ENCODE measurements around the gene ANO4. TPM values are rescaled to one million over a fixed set of nuclear protein-coding genes. Genes with fewer than 3 reads are reported as not detected.
A peak's percentile ranks its signal among the peaks of the same experiment; 100 is the strongest.

The ANO4 gene
- total and polyA plus RNA-seq, 4 donors: 0.10 to 1.9 (median 0.86) TPM

DNA sequence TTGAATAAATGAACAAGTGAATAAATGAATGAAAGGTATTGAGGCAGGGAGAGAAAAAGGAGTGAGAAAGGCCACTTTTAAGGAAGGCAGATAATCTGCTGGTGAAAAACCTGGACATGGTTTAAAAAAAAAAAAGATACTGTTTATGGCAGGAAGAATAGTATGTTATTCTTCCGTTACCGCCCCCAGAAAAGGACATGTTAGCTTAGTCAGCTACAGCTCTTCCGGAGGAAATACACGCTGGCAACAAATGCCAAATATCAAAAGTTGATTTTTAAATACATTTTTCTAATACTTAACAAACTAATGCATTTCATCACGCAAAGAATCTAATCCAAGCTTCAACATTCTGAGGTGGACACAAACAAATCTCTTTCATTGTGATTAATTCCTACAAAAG, 372.3 kb downstream of the ANO4 start:
- TF ChIP-seq, protein P1, sequence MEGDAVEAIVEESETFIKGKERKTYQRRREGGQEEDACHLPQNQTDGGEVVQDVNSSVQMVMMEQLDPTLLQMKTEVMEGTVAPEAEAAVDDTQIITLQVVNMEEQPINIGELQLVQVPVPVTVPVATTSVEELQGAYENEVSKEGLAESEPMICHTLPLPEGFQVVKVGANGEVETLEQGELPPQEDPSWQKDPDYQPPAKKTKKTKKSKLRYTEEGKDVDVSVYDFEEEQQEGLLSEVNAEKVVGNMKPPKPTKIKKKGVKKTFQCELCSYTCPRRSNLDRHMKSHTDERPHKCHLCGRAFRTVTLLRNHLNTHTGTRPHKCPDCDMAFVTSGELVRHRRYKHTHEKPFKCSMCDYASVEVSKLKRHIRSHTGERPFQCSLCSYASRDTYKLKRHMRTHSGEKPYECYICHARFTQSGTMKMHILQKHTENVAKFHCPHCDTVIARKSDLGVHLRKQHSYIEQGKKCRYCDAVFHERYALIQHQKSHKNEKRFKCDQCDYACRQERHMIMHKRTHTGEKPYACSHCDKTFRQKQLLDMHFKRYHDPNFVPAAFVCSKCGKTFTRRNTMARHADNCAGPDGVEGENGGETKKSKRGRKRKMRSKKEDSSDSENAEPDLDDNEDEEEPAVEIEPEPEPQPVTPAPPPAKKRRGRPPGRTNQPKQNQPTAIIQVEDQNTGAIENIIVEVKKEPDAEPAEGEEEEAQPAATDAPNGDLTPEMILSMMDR (IDR thresholded peaks at IDR 0.05; ENCODE audit: control extremely low read depth, extremely low read depth): no peak
- Histone ChIP-seq H3K4me1 (ENCODE audit: control insufficient read depth in 5 of 5, insufficient read depth in 5 of 5, low read length in 5 of 5) (no peaks in the 10 kb centered on the region), H3K27ac (ENCODE audit: low read depth in 1 of 2, low read length in 1 of 2) (no peak overlapping the region), H3K36me3 (ENCODE audit: control insufficient read depth in 4 of 4, insufficient read depth in 4 of 4, low read length in 4 of 4) (no peaks in the 10 kb centered on the region), H3K9ac (ENCODE audit: insufficient read depth in 1 of 2, low read length in 2 of 2) (no peak overlapping the region), H3K4me3 (no peak overlapping the region), H3K27me3 (ENCODE audit: control insufficient read depth in 3 of 3, insufficient read depth in 3 of 3, low read length in 2 of 3) (no peaks in the 10 kb centered on the region), H3K9me3 (ENCODE audit: control insufficient read depth in 4 of 4, insufficient read depth in 3 of 4, low read length in 3 of 4) (peaks cover 0 to 1% (median 0%) of the 10 kb centered on the region in 4 donors)
- WGBS, 2 donors: 59 to 80% methylated on average over 5 of the region's 5 CpGs
- ATAC-seq (ENCODE audit: insufficient read depth, low FRiP score): no peak
- DNase-seq: no peak

DNA sequence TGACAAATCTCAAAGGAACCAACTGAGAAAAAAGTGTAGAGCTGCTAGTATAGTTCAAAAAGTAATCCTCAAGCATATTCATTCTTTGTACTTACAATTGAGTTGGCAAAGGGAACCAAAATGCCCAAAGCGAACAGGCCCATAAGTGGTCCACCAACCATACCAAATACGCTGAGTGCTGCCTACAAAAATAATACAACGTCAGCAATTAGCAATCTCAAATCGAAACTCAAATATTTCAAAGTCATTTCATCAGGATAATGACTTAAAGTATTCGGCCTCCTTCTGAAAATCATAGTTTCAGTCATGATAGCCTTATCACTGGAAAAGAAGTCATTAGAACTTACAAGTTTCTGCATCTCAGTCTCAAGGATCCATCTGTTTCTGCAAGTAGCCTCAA, 373.4 kb downstream of the ANO4 start:
- no peak overlapping the region for H3K27ac ChIP-seq (ENCODE audit: low read depth in 1 of 2, low read length in 1 of 2)
- no peaks in the 10 kb centered on the region for H3K4me1 ChIP-seq (ENCODE audit: control insufficient read depth in 5 of 5, insufficient read depth in 5 of 5, low read length in 5 of 5)
- 91 to 94% methylated on average over 5 of the region's 5 CpGs for WGBS, 2 donors
- DNase-seq (no peak), ATAC-seq (ENCODE audit: insufficient read depth, low FRiP score) (no peak)
- no peak overlapping the region for H3K4me3 ChIP-seq
- H3K27me3 ChIP-seq (ENCODE audit: control insufficient read depth in 3 of 3, insufficient read depth in 3 of 3, low read length in 2 of 3): no peaks in the 10 kb centered on the region
- no peaks in the 10 kb centered on the region for H3K36me3 ChIP-seq (ENCODE audit: control insufficient read depth in 4 of 4, insufficient read depth in 4 of 4, low read length in 4 of 4)
- peaks cover 0 to 1% (median 0%) of the 10 kb centered on the region in 4 donors for H3K9me3 ChIP-seq (ENCODE audit: control insufficient read depth in 4 of 4, insufficient read depth in 3 of 4, low read length in 3 of 4)
- TF ChIP-seq, protein P1 (IDR thresholded peaks at IDR 0.05; ENCODE audit: control extremely low read depth, extremely low read depth): no peak
- H3K9ac ChIP-seq (ENCODE audit: insufficient read depth in 1 of 2, low read length in 2 of 2): no peak overlapping the region

DNA sequence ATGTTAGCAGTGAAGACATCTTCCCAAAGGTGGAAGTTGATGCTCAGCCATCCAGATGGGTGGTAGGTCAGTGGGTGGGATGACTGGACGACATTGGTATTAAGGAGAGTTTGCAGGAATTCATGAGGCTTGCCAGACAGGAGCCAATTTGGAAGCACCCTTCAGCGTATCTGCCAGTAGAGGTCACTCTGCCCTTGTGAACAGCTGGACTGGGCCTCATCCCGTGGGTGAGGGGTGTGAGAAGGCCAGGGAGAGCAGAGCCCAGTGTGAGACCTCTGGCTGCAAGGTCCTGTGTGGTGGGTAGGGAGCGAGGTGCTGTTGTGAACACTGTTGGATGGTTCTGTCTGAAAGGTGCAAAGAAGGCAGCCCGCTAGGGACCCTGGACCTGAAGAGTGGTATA, 377.7 kb downstream of the ANO4 start:
- Histone ChIP-seq H3K27me3 (ENCODE audit: control insufficient read depth in 3 of 3, insufficient read depth in 3 of 3, low read length in 2 of 3) (no peaks in the 10 kb centered on the region), H3K27ac (ENCODE audit: low read depth in 1 of 2, low read length in 1 of 2) (no peak overlapping the region), H3K9ac (ENCODE audit: insufficient read depth in 1 of 2, low read length in 2 of 2) (no peak overlapping the region), H3K36me3 (ENCODE audit: control insufficient read depth in 4 of 4, insufficient read depth in 4 of 4, low read length in 4 of 4) (no peaks in the 10 kb centered on the region), H3K9me3 (ENCODE audit: control insufficient read depth in 4 of 4, insufficient read depth in 3 of 4, low read length in 3 of 4) (no peaks in the 10 kb centered on the region), H3K4me3 (no peak overlapping the region), H3K4me1 (ENCODE audit: control insufficient read depth in 5 of 5, insufficient read depth in 5 of 5, low read length in 5 of 5) (no peaks in the 10 kb centered on the region)
- DNase-seq (peak in 1 of 3 donors; percentile 1), ATAC-seq (ENCODE audit: insufficient read depth, low FRiP score) (no peak)
- TF ChIP-seq, protein P1 (IDR thresholded peaks at IDR 0.05; ENCODE audit: control extremely low read depth, extremely low read depth): no peak
- 43 to 46% methylated on average over 5 of the region's 5 CpGs for WGBS, 2 donors

DNA sequence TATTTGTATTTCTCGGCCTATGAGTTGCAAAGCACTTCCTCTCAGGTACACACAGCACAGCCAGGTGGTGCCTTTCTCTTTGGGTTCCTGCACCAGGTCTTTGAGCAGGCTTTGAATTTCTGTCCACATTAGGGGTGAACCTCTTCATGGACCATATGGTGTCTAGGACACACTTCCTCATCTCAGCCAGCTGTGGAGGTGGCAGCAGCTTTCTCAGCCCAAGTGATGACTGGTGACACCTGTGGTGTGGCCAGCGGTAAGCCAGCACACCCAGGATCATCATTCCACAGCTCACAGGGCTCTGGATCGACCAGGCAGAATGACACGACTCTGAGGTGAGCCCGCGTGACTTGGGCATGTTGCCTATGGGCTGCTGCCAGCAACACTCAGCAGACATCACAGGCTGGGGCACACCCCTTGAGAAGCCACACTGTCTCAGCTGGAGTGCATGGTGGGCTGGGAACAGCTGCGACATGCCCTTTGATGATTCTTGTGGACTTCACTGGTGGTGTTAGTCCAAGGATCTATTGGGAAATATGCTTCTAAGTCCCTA, 378.7 kb downstream of the ANO4 start:
- H3K9ac ChIP-seq (ENCODE audit: insufficient read depth in 1 of 2, low read length in 2 of 2): no peak overlapping the region
- no peaks in the 10 kb centered on the region for H3K4me1 ChIP-seq (ENCODE audit: control insufficient read depth in 5 of 5, insufficient read depth in 5 of 5, low read length in 5 of 5)
- no peak for ATAC-seq (ENCODE audit: insufficient read depth, low FRiP score)
- no peak overlapping the region for H3K4me3 ChIP-seq
- TF ChIP-seq, protein P1 (IDR thresholded peaks at IDR 0.05; ENCODE audit: control extremely low read depth, extremely low read depth): no peak
- peak in 1 of 3 donors; percentile 0 for DNase-seq
- no peak overlapping the region for H3K27ac ChIP-seq (ENCODE audit: low read depth in 1 of 2, low read length in 1 of 2)
- H3K9me3 ChIP-seq (ENCODE audit: control insufficient read depth in 4 of 4, insufficient read depth in 3 of 4, low read length in 3 of 4): no peaks in the 10 kb centered on the region
- no peaks in the 10 kb centered on the region for H3K36me3 ChIP-seq (ENCODE audit: control insufficient read depth in 4 of 4, insufficient read depth in 4 of 4, low read length in 4 of 4)
- no peaks in the 10 kb centered on the region for H3K27me3 ChIP-seq (ENCODE audit: control insufficient read depth in 3 of 3, insufficient read depth in 3 of 3, low read length in 2 of 3)
- WGBS, 2 donors: 82 to 93% methylated on average over 7 of the region's 7 CpGs

Measured in lung (tissue), 12 donors.